Thyroid gland (tissue), 4 donors: ENCODE measurements around the gene VOPP1. TPM values are rescaled to one million over a fixed set of nuclear protein-coding genes. Genes with fewer than 3 reads are reported as not detected.

Source experiments
- DNase-seq, 2 donors: peaks; one replicate each; pipeline ENCODE4 v3.0.0-alpha.2; 2019
- H3K27ac ChIP-seq, 3 donors: fragments of 200-600 bp; sonication (generic); 1 replicate in 2 of 3; 2 replicates in 1 of 3; pipeline ENCODE4 v1.5.1; 2016 to 2019; ENCODE audit warnings: mild to moderate bottlenecking in 1 of 3, moderate library complexity in 1 of 3
- H3K27me3 ChIP-seq: fragments of 200-600 bp; sonication (generic); one replicate; pipeline ENCODE4 v1.5.1; 2019
- H3K36me3 ChIP-seq, 2 donors: fragments of 200-600 bp; sonication (generic); one replicate each; pipeline ENCODE4 v1.5.1; 2016 to 2019
- H3K4me1 ChIP-seq, 2 donors: fragments of 200-600 bp; sonication (generic); one replicate each; pipeline ENCODE4 v1.5.1; 2017 to 2019
- H3K4me3 ChIP-seq, 3 donors: fragments of 200-600 bp; sonication (generic); replicated peaks in 1 of 3; 1 replicate in 2 of 3; 2 replicates in 1 of 3; pipeline ENCODE4 v1.5.1; 2016; ENCODE audit warnings: mild to moderate bottlenecking in 1 of 3
- H3K9me3 ChIP-seq: fragments of 200-600 bp; sonication (generic); one replicate; pipeline ENCODE4 v1.5.1; 2017
- CTCF ChIP-seq, 6 experiments: fragments of 200-600 bp in 3 of 6; fragments of 450-650 bp in 3 of 6; sonication (generic) in 3 of 6; IDR thresholded peaks; one replicate each; pipeline ENCODE4 v1.5.1; 2016 to 2019; ENCODE audit warnings: antibody characterized with exemption in 6 of 6, mild to moderate bottlenecking in 2 of 6, inconsistent platforms in 1 of 6, moderate library complexity in 1 of 6
- POLR2A ChIP-seq, 2 donors: fragments of 450-650 bp; IDR thresholded peaks; one replicate each; pipeline ENCODE4 v1.6.1; 2017; ENCODE audit warnings: antibody characterized with exemption in 2 of 2, mild to moderate bottlenecking in 2 of 2, moderate library complexity in 1 of 2
- WGBS, 2 donors: methylation state at CpG; one replicate each; pipeline ENCODE4 v1.1.5; 2017; 5-methylcytosine and 5-hydroxymethylcytosine counted together
- intact Hi-C: fragments of 100-400 bp; cut with DNase I; formaldehyde crosslinking; loops from one replicate; pipeline ENCODE4 v1.15.1; 2023
- total RNA-seq, 4 donors: library from RNA; depleted of rRNA; stranded (reverse); fragments of >200 nt; gene quantifications; one replicate each; pipeline ENCODE4 v1.2.3, GENCODE V29; 2016

The VOPP1 gene
- total RNA-seq, 4 donors from 2014 or later: 42.6 to 58.0 (median 46.2) TPM

- peaks cover 6% of the 10 kb centered on the region in 2 donors for H3K36me3 ChIP-seq
- no peak for TF ChIP-seq POLR2A (IDR thresholded peaks at IDR 0.05)
- TF ChIP-seq CTCF (IDR thresholded peaks at IDR 0.05): no peak
- no peak for DNase-seq
- H3K4me3 ChIP-seq: no peak overlapping the region
- intact Hi-C loops: no loop called here
- 90 to 91% methylated on average over 28 of the region's 28 CpGs for WGBS, 2 donors
- H3K9me3 ChIP-seq: no peaks in the 10 kb centered on the region
- no peaks in the 10 kb centered on the region for H3K4me1 ChIP-seq
- no peak overlapping the region for H3K27ac ChIP-seq
- H3K27me3 ChIP-seq: no peaks in the 10 kb centered on the region
Measured at GRCh38 chr7:55485501-55486191, 86.7 kb downstream of the VOPP1 start.

GRCh38 chr7:55484834-55485233, 87.5 kb downstream of the VOPP1 start:
- Histone ChIP-seq H3K9me3 (no peaks in the 10 kb centered on the region), H3K36me3 (peaks cover 6% of the 10 kb centered on the region in 2 donors), H3K27me3 (no peaks in the 10 kb centered on the region), H3K4me3 (no peak overlapping the region), H3K4me1 (no peaks in the 10 kb centered on the region), H3K27ac (no peak overlapping the region)
- no peak for DNase-seq
- WGBS, 2 donors: 89 to 90% methylated on average over 6 of the region's 6 CpGs
- intact Hi-C loops: no loop called here
- no peak for TF ChIP-seq POLR2A (IDR thresholded peaks at IDR 0.05)

GRCh38 chr7:55484241-55484640, 88.1 kb downstream of the VOPP1 start:
- Histone ChIP-seq H3K27me3 (no peaks in the 10 kb centered on the region), H3K4me3 (no peak overlapping the region), H3K27ac (no peak overlapping the region), H3K9me3 (no peaks in the 10 kb centered on the region), H3K4me1 (no peaks in the 10 kb centered on the region), H3K36me3 (peaks cover under 1 to 5% of the 10 kb centered on the region in 2 donors)
- TF ChIP-seq CTCF (IDR thresholded peaks at IDR 0.05) (no peak), POLR2A (IDR thresholded peaks at IDR 0.05) (no peak)
- intact Hi-C loops: no loop called here
- 91 to 96% methylated on average over 5 of the region's 5 CpGs for WGBS, 2 donors
- no peak for DNase-seq

- Histone ChIP-seq H3K4me1 (no peaks in the 10 kb centered on the region), H3K27me3 (no peaks in the 10 kb centered on the region), H3K4me3 (no peak overlapping the region), H3K9me3 (no peaks in the 10 kb centered on the region), H3K27ac (no peak overlapping the region), H3K36me3 (no peaks in the 10 kb centered on the region)
- TF ChIP-seq POLR2A (IDR thresholded peaks at IDR 0.05) (no peak), CTCF (IDR thresholded peaks at IDR 0.05) (no peak)
- DNase-seq: no peak
- intact Hi-C loops: no loop called here
- 95 to 97% methylated on average over 4 to 6 of the region's 6 CpGs for WGBS, 2 donors
Measured at GRCh38 chr7:55483046-55483445, 89.3 kb downstream of the VOPP1 start.

- 92 to 93% methylated on average over 1 to 2 of the region's 2 CpGs for WGBS, 2 donors
- Histone ChIP-seq H3K27ac (no peak overlapping the region), H3K36me3 (no peaks in the 10 kb centered on the region), H3K27me3 (no peaks in the 10 kb centered on the region), H3K9me3 (no peaks in the 10 kb centered on the region), H3K4me1 (no peaks in the 10 kb centered on the region), H3K4me3 (no peak overlapping the region)
- intact Hi-C loops: no loop called here
- TF ChIP-seq CTCF (IDR thresholded peaks at IDR 0.05) (no peak), POLR2A (IDR thresholded peaks at IDR 0.05) (no peak)
- DNase-seq: no peak
Measured at GRCh38 chr7:55481155-55481554, 91.1 kb downstream of the VOPP1 start.
